Panc1 (cell line): ENCODE measurements around the gene LGALS16. TPM values are rescaled to one million over a fixed set of nuclear protein-coding genes. Genes with fewer than 3 reads are reported as not detected.
"Not testable (repeated sequence)": the region's sequence is repeated elsewhere in the genome, so short reads cannot be mapped to it uniquely, and the experiment has no call there.

Source experiments
- ATAC-seq: fragments of 200-7000 bp; cut with Tn5 transposase; 2 replicates; pipeline ENCODE4 v1.9.1; 2020; ENCODE audit warnings: mild to moderate bottlenecking, moderate library complexity
- BruUV-seq: library from RNA; stranded (reverse); fragments of 400-500 nt; replicated peaks from 2 replicates; lab custom pipeline; 2021; lab: Mats Ljungman, UMichigan
- CTCF ChIA-PET: fragments of 300-600 bp; sonication (Branson Sonifier 250); formaldehyde crosslinking; loops from one replicate; lab custom pipeline; 2022; ENCODE audit warnings: antibody characterized with exemption; lab: Charles Lee
- POLR2A ChIA-PET: fragments of 300-600 bp; sonication (Branson Sonifier 250); formaldehyde crosslinking; loops from one replicate; lab custom pipeline; 2022; ENCODE audit warnings: antibody characterized with exemption; lab: Charles Lee
- DNase-seq: peaks from one replicate; pipeline ENCODE4 v3.0.0-alpha.2; 2010; ENCODE audit warnings: low read depth, low spot score
- H3K27ac ChIP-seq: 2 replicates; pipeline ENCODE4 v1.5.1; 2011; ENCODE audit warnings: mild to moderate bottlenecking, low read length, inconsistent platforms
- H3K27me3 ChIP-seq: fragments of 200-500 bp; sonication (Bioruptor generic); 2 replicates; pipeline ENCODE4 v1.6.0; 2014; ENCODE audit warnings: low read length, inconsistent platforms; ENCODE audit not compliant: control insufficient read depth, insufficient read depth
- H3K36me3 ChIP-seq: fragments of 200-500 bp; sonication (Bioruptor generic); 2 replicates; pipeline ENCODE4 v1.5.1; 2014; ENCODE audit warnings: inconsistent platforms, mild to moderate bottlenecking, low read length, moderate library complexity; ENCODE audit not compliant: control insufficient read depth, insufficient read depth
- H3K4me1 ChIP-seq: 2 replicates; pipeline ENCODE4 v1.5.1; 2011; ENCODE audit warnings: inconsistent platforms, mild to moderate bottlenecking, low read length, moderate library complexity; ENCODE audit not compliant: control insufficient read depth, insufficient read depth
- H3K4me3 ChIP-seq, 2 experiments: 2 replicates each; pipeline ENCODE4 v1.5.1; 2011 to 2012; ENCODE audit warnings: low read depth in 2 of 2, low read length in 2 of 2, mild to moderate bottlenecking in 2 of 2, inconsistent platforms in 1 of 2, moderate library complexity in 1 of 2
- H3K9me3 ChIP-seq: fragments of 200-500 bp; sonication (Bioruptor generic); 2 replicates; pipeline ENCODE4 v1.5.1; 2014; ENCODE audit warnings: low read depth, mild to moderate bottlenecking, inconsistent platforms, low read length, moderate library complexity; ENCODE audit not compliant: control insufficient read depth, insufficient read depth
- POLR2AphosphoS5 ChIP-seq: IDR thresholded peaks from 2 replicates; pipeline ENCODE4 v1.6.1; 2012; ENCODE audit warnings: mild to moderate bottlenecking, low read depth, low read length, moderate library complexity
- SIN3A ChIP-seq: IDR thresholded peaks from 2 replicates; pipeline ENCODE4 v1.6.1; 2012; ENCODE audit warnings: low read depth, mild to moderate bottlenecking, low read length, moderate library complexity, borderline replicate concordance; ENCODE audit not compliant: insufficient read depth
- TCF7L2 ChIP-seq: IDR thresholded peaks from 2 replicates; pipeline ENCODE4 v1.6.1; 2011; ENCODE audit warnings: mild to moderate bottlenecking, low read depth, low read length, inconsistent platforms
- in situ Hi-C: cut with HindIII; loops from 2 replicates; pipeline ENCODE4 v1.10.0; 2016; ENCODE audit warnings: low sequenced_read_pairs, low pct_unique_long_range_greater_than_20kb
- intact Hi-C: fragments of 100-400 bp; cut with micrococcal nuclease; formaldehyde crosslinking; loops from one replicate; pipeline ENCODE4 v1.10.0; 2022; ENCODE audit not compliant: unreplicated experiment
- total RNA-seq: library from RNA; stranded (reverse); gene quantifications from one replicate; pipeline ENCODE4 v1.2.1, GENCODE V29; 2021; ENCODE audit not compliant: unreplicated experiment
- TF ChIP-seq, protein P1 (sequence below): fragments of 450-650 bp; IDR thresholded peaks from 2 replicates; pipeline ENCODE4 v1.5.1; 2017; ENCODE audit warnings: mild to moderate bottlenecking
- TF ChIP-seq, protein P2 (sequence below), 2 experiments: IDR thresholded peaks; 2 replicates each; pipeline ENCODE4 v1.6.1; 2011 to 2012; ENCODE audit warnings: low read depth in 2 of 2, control low read depth in 1 of 2, low read length in 1 of 2, mild to moderate bottlenecking in 1 of 2, moderate library complexity in 1 of 2; ENCODE audit not compliant: insufficient read depth in 1 of 2

The LGALS16 gene
- total RNA-seq, 1 experiment from 2014 or later = not detected

DNA sequence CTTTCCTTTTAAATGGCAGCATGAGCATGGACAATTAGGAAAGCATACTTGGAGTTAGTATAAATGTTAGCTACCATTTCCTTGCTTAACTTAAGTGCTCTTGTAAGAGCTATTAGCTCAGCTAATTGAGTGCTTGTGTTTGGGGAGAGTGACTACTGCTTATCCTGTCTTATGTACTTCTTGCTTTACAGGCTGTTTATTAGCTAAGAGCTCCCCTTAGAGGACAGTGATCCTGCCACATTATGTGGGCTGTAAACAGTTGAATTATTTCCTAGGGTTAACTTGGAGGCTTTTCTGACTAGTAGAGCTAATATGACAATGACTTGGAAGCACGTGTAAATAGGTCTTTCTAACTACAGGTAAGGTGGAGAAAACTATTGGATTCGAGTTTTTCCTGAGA lies 28.1 kb upstream of the LGALS16 start:
- intact Hi-C loops = loop anchor here (1.0 kb wide), 1 partner anchor 76 kb away; no protein-coding TSS in a partner anchor
- DNase-seq (peak; percentile 82), ATAC-seq (peak; percentile 85)
- H3K9me3 ChIP-seq, H3K27ac ChIP-seq, H3K4me1 ChIP-seq, H3K4me3 ChIP-seq, BruUV-seq, in situ Hi-C loops, H3K36me3 ChIP-seq: not testable (repeated sequence)
- ChIA-PET POLR2A (interaction anchor here (0.7 to 1.1 kb wide), 4 partner anchors 26 to 499 kb away, joined by 3 to 5 read pairs (median 4); no protein-coding TSS in a partner anchor), CTCF (interaction anchor here (0.5 to 5.0 kb wide), 18 partner anchors 13 to 338 kb away, joined by 3 to 102 read pairs (median 4); no protein-coding TSS in a partner anchor)
- H3K27me3 ChIP-seq = peaks cover 79% of the 10 kb centered on the region
- TF ChIP-seq, protein P1, sequence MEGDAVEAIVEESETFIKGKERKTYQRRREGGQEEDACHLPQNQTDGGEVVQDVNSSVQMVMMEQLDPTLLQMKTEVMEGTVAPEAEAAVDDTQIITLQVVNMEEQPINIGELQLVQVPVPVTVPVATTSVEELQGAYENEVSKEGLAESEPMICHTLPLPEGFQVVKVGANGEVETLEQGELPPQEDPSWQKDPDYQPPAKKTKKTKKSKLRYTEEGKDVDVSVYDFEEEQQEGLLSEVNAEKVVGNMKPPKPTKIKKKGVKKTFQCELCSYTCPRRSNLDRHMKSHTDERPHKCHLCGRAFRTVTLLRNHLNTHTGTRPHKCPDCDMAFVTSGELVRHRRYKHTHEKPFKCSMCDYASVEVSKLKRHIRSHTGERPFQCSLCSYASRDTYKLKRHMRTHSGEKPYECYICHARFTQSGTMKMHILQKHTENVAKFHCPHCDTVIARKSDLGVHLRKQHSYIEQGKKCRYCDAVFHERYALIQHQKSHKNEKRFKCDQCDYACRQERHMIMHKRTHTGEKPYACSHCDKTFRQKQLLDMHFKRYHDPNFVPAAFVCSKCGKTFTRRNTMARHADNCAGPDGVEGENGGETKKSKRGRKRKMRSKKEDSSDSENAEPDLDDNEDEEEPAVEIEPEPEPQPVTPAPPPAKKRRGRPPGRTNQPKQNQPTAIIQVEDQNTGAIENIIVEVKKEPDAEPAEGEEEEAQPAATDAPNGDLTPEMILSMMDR = peak; percentile 94; the same call in 1 of the 2 replicates

DNA sequence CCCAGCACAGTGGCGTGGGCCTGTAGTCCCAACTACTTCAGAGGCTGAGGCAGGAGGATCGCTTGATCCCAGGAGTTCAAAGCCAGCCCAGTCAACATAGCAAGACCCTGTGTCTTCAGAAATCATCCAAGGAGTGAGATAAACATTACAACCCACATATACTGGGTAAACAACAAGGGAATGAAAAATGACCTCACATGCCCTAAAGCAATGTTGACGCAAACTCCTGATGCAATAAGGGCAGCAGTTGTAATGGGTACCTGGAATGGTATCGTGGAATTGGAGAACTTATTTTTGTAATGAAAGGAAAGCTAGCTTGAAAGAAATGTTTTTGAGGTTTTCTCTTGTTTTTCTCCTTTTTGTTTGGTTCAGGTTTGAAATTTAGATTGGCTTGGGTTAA lies 24.5 kb upstream of the LGALS16 start:
- in situ Hi-C loops = no loop called here
- H3K27me3 ChIP-seq = peaks cover 60% of the 10 kb centered on the region
- TF ChIP-seq SIN3A = no peak
- TF ChIP-seq POLR2AphosphoS5 = no peak
- TF ChIP-seq, protein P2, sequence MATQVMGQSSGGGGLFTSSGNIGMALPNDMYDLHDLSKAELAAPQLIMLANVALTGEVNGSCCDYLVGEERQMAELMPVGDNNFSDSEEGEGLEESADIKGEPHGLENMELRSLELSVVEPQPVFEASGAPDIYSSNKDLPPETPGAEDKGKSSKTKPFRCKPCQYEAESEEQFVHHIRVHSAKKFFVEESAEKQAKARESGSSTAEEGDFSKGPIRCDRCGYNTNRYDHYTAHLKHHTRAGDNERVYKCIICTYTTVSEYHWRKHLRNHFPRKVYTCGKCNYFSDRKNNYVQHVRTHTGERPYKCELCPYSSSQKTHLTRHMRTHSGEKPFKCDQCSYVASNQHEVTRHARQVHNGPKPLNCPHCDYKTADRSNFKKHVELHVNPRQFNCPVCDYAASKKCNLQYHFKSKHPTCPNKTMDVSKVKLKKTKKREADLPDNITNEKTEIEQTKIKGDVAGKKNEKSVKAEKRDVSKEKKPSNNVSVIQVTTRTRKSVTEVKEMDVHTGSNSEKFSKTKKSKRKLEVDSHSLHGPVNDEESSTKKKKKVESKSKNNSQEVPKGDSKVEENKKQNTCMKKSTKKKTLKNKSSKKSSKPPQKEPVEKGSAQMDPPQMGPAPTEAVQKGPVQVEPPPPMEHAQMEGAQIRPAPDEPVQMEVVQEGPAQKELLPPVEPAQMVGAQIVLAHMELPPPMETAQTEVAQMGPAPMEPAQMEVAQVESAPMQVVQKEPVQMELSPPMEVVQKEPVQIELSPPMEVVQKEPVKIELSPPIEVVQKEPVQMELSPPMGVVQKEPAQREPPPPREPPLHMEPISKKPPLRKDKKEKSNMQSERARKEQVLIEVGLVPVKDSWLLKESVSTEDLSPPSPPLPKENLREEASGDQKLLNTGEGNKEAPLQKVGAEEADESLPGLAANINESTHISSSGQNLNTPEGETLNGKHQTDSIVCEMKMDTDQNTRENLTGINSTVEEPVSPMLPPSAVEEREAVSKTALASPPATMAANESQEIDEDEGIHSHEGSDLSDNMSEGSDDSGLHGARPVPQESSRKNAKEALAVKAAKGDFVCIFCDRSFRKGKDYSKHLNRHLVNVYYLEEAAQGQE (IDR thresholded peaks at IDR 0.05; ENCODE audit: insufficient read depth in 1 of 2, low read depth in 2 of 2, low read length in 1 of 2) = no peak
- TF ChIP-seq TCF7L2 = no peak
- TF ChIP-seq, protein P1 = no peak; the same call in 1 of the 2 replicates

More for the DNA sequence above, 24.5 kb upstream of the LGALS16 start:
- ATAC-seq (peak; percentile 47), DNase-seq (peak; percentile 56)
- intact Hi-C loops = no loop called here
- Histone ChIP-seq H3K36me3 (no peaks in the 10 kb centered on the region), H3K9me3 (no peaks in the 10 kb centered on the region), H3K27ac (no peak overlapping the region), H3K4me3 (no peak overlapping the region), H3K4me1 (no peaks in the 10 kb centered on the region)
- CTCF ChIA-PET = no interaction called here
- no TSS peak for BruUV-seq
- POLR2A ChIA-PET = interaction anchor here (0.6 to 1.0 kb wide), 3 partner anchors 40 to 624 kb away, joined by 3 to 5 read pairs (median 3); no protein-coding TSS in a partner anchor
